ENCODE measurements around the gene AGPS. TPM values are rescaled to one million over a fixed set of nuclear protein-coding genes. Genes with fewer than 3 reads are reported as not detected.

The AGPS gene
- total RNA-seq, 2 experiments from 2014 or later = 55.7 to 58.9 TPM

DNA sequence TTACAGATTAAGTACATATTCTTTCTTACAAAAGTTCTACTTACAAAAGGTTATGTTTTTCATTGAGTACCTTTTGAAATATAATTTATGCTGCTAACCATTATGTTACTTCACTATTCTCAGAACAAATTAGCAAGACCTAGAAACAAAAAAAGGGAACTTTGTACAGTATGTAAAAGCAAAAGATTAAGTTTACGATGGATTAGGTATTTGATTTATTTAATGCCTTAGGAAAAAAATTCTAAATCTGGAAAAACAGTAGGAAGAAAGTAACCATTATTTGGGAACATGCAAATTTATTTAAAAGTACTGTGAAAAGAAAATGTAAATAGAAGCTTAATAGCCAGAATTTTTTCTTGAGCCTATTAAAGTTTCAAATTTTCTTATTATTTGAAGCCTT lies 144.6 kb downstream of the AGPS start:
- POLR2A ChIA-PET = no interaction called here
- CTCF ChIA-PET = no interaction called here
- ATAC-seq (no peak), DNase-seq (no peak)
- no peaks in the 10 kb centered on the region for H3K9me3 Mint-ChIP-seq
- no peaks in the 10 kb centered on the region for H3K36me3 Mint-ChIP-seq (ENCODE audit: low read depth)
- no peaks in the 10 kb centered on the region for H3K27me3 Mint-ChIP-seq
- H3K4me3 Mint-ChIP-seq = no peak overlapping the region
- no peak overlapping the region for H3K27ac Mint-ChIP-seq
- intact Hi-C loops (cut with micrococcal nuclease) = no loop called here
- H3K4me1 Mint-ChIP-seq (ENCODE audit: low read depth) = no peaks in the 10 kb centered on the region
- TF ChIP-seq, protein P1, sequence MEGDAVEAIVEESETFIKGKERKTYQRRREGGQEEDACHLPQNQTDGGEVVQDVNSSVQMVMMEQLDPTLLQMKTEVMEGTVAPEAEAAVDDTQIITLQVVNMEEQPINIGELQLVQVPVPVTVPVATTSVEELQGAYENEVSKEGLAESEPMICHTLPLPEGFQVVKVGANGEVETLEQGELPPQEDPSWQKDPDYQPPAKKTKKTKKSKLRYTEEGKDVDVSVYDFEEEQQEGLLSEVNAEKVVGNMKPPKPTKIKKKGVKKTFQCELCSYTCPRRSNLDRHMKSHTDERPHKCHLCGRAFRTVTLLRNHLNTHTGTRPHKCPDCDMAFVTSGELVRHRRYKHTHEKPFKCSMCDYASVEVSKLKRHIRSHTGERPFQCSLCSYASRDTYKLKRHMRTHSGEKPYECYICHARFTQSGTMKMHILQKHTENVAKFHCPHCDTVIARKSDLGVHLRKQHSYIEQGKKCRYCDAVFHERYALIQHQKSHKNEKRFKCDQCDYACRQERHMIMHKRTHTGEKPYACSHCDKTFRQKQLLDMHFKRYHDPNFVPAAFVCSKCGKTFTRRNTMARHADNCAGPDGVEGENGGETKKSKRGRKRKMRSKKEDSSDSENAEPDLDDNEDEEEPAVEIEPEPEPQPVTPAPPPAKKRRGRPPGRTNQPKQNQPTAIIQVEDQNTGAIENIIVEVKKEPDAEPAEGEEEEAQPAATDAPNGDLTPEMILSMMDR (IDR thresholded peaks at IDR 0.05) = no peak

DNA sequence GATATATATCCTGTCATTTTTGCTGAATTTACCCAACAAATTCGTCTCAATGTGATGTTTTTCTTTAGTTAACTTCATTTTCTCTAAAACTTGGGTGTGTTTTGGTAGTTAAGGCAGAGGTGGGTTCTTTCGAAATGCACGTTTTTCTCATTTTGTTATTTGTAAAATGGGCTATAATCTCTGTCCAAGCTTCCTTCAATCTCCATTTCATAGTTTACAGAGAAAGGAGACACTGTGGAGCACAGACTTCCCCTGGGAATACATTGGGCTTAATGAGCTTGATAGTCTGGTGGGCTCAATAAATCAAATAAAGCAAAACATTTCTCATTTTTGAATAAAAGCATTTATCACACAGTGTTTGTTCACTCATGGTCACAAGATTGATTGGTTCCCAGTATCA lies 145.1 kb downstream of the AGPS start:
- Mint-ChIP-seq H3K36me3 (ENCODE audit: low read depth) (no peaks in the 10 kb centered on the region), H3K27me3 (no peaks in the 10 kb centered on the region), H3K9me3 (no peaks in the 10 kb centered on the region), H3K4me1 (ENCODE audit: low read depth) (no peaks in the 10 kb centered on the region), H3K27ac (no peak overlapping the region), H3K4me3 (no peak overlapping the region)
- ATAC-seq = no peak
- intact Hi-C loops (cut with micrococcal nuclease) = no loop called here
- CTCF ChIA-PET = no interaction called here
- POLR2A ChIA-PET = no interaction called here
- DNase-seq = no peak
- TF ChIP-seq, protein P1 (IDR thresholded peaks at IDR 0.05) = no peak

DNA sequence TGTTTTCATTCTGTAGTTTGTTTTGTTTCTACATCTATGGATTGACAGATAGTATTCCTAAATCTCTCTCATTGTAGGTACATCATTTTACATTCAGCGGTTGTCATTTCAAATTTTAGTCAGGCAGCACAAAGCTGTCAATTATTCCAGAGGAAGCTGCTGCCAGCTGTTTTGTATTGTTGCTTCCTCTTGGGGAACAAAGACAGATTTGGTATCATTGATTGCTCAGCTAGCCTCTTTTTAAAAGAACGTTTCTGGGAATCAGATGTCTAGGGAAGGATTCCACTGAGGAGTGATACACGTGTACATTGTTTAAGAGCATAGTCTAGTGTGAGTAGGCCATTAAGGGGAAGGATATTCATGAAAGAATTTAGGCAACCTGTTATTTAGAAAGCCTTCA lies 145.8 kb downstream of the AGPS start:
- Mint-ChIP-seq H3K4me1 (ENCODE audit: low read depth) (no peaks in the 10 kb centered on the region), H3K27ac (no peak overlapping the region), H3K27me3 (no peaks in the 10 kb centered on the region), H3K9me3 (no peaks in the 10 kb centered on the region), H3K36me3 (ENCODE audit: low read depth) (no peaks in the 10 kb centered on the region), H3K4me3 (no peak overlapping the region)
- TF ChIP-seq, protein P1 (IDR thresholded peaks at IDR 0.05) = no peak
- ATAC-seq (no peak), DNase-seq (no peak)
- POLR2A ChIA-PET = no interaction called here
- intact Hi-C loops (cut with micrococcal nuclease) = no loop called here
- CTCF ChIA-PET = no interaction called here

DNA sequence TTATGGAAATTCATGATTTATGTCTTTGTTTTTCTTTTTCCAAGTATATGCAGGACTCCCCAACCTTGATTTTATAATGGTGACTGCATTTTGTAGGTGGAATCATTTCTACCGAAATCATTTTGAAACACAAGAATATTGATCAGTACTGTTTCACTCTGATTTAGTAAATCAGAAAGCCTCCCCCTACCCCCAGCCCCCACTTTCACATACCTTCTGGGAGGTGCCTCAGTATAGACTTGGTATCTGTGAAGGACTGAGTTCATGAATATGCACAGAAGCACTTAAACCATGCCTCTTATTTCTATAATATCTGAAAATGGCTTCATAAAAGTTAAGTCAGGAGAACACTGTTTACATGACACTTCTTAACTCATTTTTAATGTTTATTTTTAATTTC lies 147.7 kb downstream of the AGPS start:
- TF ChIP-seq, protein P1 (IDR thresholded peaks at IDR 0.05) = no peak
- no peak overlapping the region for H3K4me3 Mint-ChIP-seq
- H3K27ac Mint-ChIP-seq = no peak overlapping the region
- intact Hi-C loops (cut with micrococcal nuclease) = no loop called here
- no peak for DNase-seq
- peaks cover 2% of the 10 kb centered on the region for H3K9me3 Mint-ChIP-seq
- peaks cover 3% of the 10 kb centered on the region for H3K36me3 Mint-ChIP-seq (ENCODE audit: low read depth)
- no peaks in the 10 kb centered on the region for H3K27me3 Mint-ChIP-seq
- no peak for ATAC-seq
- POLR2A ChIA-PET = no interaction called here
- no peaks in the 10 kb centered on the region for H3K4me1 Mint-ChIP-seq (ENCODE audit: low read depth)
- CTCF ChIA-PET = interaction anchor here (1.5 kb wide), 1 partner anchor 15 kb away, joined by 3 read pairs; no protein-coding TSS in a partner anchor

DNA sequence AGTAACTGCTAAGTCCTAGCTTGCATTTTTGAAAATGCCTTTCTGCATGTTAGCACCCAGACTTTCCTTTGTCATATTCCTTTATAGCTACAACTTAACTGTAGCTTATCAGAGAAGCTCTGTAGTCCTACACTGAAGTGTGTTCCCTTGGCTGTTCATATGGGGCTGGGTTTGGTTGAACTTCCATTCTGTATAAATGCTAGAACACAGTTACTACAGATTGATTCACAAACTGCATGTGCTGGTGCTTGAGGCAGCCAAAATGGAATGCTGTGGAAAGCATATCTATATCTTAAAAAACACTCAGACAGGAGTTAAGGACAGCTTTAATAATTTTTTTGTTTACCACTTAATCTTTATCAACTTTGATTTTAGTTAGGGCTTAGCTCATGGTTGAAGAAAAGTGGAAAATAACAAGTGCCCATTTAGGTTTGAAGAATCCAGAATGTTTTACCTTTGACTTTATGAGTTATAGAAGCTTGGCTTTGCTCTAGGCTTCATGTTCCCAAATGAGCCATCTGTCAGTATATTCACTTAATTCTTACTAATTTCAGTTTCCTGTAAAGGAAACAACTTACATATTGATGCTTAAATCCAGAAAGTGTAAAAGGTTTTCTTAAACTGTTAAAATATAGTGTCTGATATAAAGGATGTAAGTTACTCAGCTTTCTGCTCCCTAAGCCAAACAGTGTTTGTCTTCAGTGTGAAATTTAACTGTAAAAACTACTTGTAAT lies 148.9 kb downstream of the AGPS start:
- DNase-seq (no peak), ATAC-seq (no peak)
- TF ChIP-seq, protein P1 (IDR thresholded peaks at IDR 0.05) = no peak
- intact Hi-C loops (cut with micrococcal nuclease) = no loop called here
- no peak overlapping the region for H3K27ac Mint-ChIP-seq
- no peaks in the 10 kb centered on the region for H3K27me3 Mint-ChIP-seq
- peaks cover 5% of the 10 kb centered on the region for H3K36me3 Mint-ChIP-seq (ENCODE audit: low read depth)
- POLR2A ChIA-PET = no interaction called here
- CTCF ChIA-PET = interaction anchor here (1.3 to 2.0 kb wide), 3 partner anchors 9 to 206 kb away, joined by 3 to 6 read pairs (median 6); no protein-coding TSS in a partner anchor
- peaks cover 3% of the 10 kb centered on the region for H3K9me3 Mint-ChIP-seq
- no peaks in the 10 kb centered on the region for H3K4me1 Mint-ChIP-seq (ENCODE audit: low read depth)
- no peak overlapping the region for H3K4me3 Mint-ChIP-seq
